T-helper 1 cell (primary cell): ENCODE results near the gene RIN3.

Source experiments
- DNase-seq, 5 donors: peaks; one replicate each; pipeline ENCODE4 v3.0.0-alpha.2; 2012 to 2020

RIN3 gene

GRCh38 chr14:92600318-92601053 is 86.9 kb downstream of the RIN3 start:
- DNase-seq: peak in 1 of 5 donors; percentile 21

GRCh38 chr14:92601131-92601710 is 87.6 kb downstream of the RIN3 start:
- DNase-seq: no peak

- no peak for DNase-seq
Measured at GRCh38 chr14:92601757-92602417, 88.3 kb downstream of the RIN3 start.

- peak in 4 of 5 donors; percentile 18 to 52 (median 26) for DNase-seq
Measured at GRCh38 chr14:92603309-92604242, 90.0 kb downstream of the RIN3 start.

- no peak for DNase-seq
Measured at GRCh38 chr14:92605274-92605940, 91.8 kb downstream of the RIN3 start.

GRCh38 chr14:92607251-92607650 is 93.7 kb downstream of the RIN3 start:
- DNase-seq: no peak

GRCh38 chr14:92607702-92608429 is 94.3 kb downstream of the RIN3 start:
- DNase-seq: no peak

GRCh38 chr14:92609955-92610354 is 96.4 kb downstream of the RIN3 start:
- no peak for DNase-seq

- DNase-seq: no peak
Measured at GRCh38 chr14:92610849-92611271, 97.3 kb downstream of the RIN3 start.

- peak in 4 of 5 donors; percentile 36 to 51 (median 38) for DNase-seq
Measured at GRCh38 chr14:92613008-92613658, 99.6 kb downstream of the RIN3 start.

GRCh38 chr14:92613681-92614260 is 100.2 kb downstream of the RIN3 start:
- no peak for DNase-seq

- peak; percentile 35 to 82 (median 53) for DNase-seq
Measured at GRCh38 chr14:92615451-92615850, 101.9 kb downstream of the RIN3 start.

GRCh38 chr14:92616178-92616577 is 102.6 kb downstream of the RIN3 start:
- no peak for DNase-seq

- DNase-seq: no peak
Measured at GRCh38 chr14:92617581-92617980, 104.0 kb downstream of the RIN3 start.

GRCh38 chr14:92619671-92620456 is 106.3 kb downstream of the RIN3 start:
- no peak for DNase-seq

GRCh38 chr14:92622311-92622710 is 108.7 kb downstream of the RIN3 start:
- no peak for DNase-seq

GRCh38 chr14:92624764-92625163 is 111.2 kb downstream of the RIN3 start:
- no peak for DNase-seq

GRCh38 chr14:92625213-92625612 is 111.6 kb downstream of the RIN3 start:
- no peak for DNase-seq

- DNase-seq: no peak
Measured at GRCh38 chr14:92626041-92626440, 112.5 kb downstream of the RIN3 start.
